Endothelial cell (in vitro differentiated cells): ENCODE measurements around the gene PHKA2. TPM values are rescaled to one million over a fixed set of nuclear protein-coding genes. Genes with fewer than 3 reads are reported as not detected.

Source experiments
- DNase-seq: peaks from one replicate; pipeline ENCODE4 v3.0.0; 2021; ENCODE audit warnings: low spot score
- H3K27ac Mint-ChIP-seq: one replicate; pipeline ENCODE4 v1.8.0; 2021; ENCODE audit warnings: mixed read lengths, inconsistent platforms; ENCODE audit not compliant: unreplicated experiment
- H3K27me3 Mint-ChIP-seq: one replicate; pipeline ENCODE4 v1.8.0; 2021; ENCODE audit warnings: mild to moderate bottlenecking, moderate library complexity, mixed read lengths, inconsistent platforms; ENCODE audit not compliant: unreplicated experiment
- H3K36me3 Mint-ChIP-seq: one replicate; pipeline ENCODE4 v1.8.0; 2021; ENCODE audit warnings: mild to moderate bottlenecking, low read depth, mixed read lengths, inconsistent platforms; ENCODE audit not compliant: unreplicated experiment
- H3K4me1 Mint-ChIP-seq: one replicate; pipeline ENCODE4 v1.8.0; 2021; ENCODE audit warnings: mild to moderate bottlenecking, mixed read lengths, inconsistent platforms; ENCODE audit not compliant: unreplicated experiment
- H3K4me3 Mint-ChIP-seq: one replicate; pipeline ENCODE4 v1.8.0; 2021; ENCODE audit warnings: mild to moderate bottlenecking, mixed read lengths, inconsistent platforms; ENCODE audit not compliant: unreplicated experiment
- H3K9me3 Mint-ChIP-seq: one replicate; pipeline ENCODE4 v1.8.0; 2021; ENCODE audit warnings: mixed read lengths, inconsistent platforms; ENCODE audit not compliant: unreplicated experiment
- total RNA-seq: library from RNA; stranded (reverse); fragmentation: NEBNext Ultra II Directional; extraction: Animal tissue kit (Norgen Biotek cat#: 25700); gene quantifications from one replicate; pipeline ENCODE4 v1.2.1, GENCODE V29; 2021; ENCODE audit not compliant: unreplicated experiment
- TF ChIP-seq, protein P1 (sequence below): fragments of 200-600 bp; sonication (generic); IDR thresholded peaks from one replicate; pipeline ENCODE4 v1.5.0; 2021; ENCODE audit warnings: antibody characterized with exemption; ENCODE audit not compliant: unreplicated experiment

Gene PHKA2
- total RNA-seq, 1 donor from 2014 or later: 19.7 TPM

DNA sequence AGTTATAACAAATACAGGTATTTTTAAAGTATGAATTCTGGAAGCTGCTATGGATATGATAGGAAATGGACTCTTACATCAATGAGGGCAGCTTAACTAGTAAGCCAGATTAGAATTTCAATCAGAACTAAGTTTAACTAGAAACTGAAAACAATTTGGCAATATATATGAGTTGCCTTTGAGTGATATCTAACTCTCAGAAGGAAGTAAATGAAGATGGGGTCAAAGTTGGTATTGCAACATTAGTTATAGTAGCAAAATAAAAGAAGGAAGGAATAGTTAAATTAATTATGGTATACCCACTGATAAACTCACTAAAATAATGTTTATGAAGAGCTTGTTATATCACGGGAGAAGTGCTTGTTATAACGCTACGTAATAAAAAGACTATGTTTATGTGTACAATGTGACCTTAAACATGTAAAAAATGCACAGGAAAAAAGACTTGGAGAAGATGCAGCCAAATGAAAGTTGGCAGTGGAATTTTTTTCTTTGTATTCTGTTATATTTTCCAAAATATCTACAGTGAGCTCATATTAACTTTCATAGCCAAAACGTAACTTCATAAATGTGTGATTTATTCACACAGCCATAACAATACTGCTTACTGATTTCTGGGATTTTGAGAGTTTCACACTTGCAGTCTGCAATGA is 34.5 kb downstream of the PHKA2 start:
- H3K27ac Mint-ChIP-seq: no peak overlapping the region
- TF ChIP-seq, protein P1, sequence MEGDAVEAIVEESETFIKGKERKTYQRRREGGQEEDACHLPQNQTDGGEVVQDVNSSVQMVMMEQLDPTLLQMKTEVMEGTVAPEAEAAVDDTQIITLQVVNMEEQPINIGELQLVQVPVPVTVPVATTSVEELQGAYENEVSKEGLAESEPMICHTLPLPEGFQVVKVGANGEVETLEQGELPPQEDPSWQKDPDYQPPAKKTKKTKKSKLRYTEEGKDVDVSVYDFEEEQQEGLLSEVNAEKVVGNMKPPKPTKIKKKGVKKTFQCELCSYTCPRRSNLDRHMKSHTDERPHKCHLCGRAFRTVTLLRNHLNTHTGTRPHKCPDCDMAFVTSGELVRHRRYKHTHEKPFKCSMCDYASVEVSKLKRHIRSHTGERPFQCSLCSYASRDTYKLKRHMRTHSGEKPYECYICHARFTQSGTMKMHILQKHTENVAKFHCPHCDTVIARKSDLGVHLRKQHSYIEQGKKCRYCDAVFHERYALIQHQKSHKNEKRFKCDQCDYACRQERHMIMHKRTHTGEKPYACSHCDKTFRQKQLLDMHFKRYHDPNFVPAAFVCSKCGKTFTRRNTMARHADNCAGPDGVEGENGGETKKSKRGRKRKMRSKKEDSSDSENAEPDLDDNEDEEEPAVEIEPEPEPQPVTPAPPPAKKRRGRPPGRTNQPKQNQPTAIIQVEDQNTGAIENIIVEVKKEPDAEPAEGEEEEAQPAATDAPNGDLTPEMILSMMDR: no peak
- H3K9me3 Mint-ChIP-seq: no peaks in the 10 kb centered on the region
- peaks cover 2% of the 10 kb centered on the region for H3K27me3 Mint-ChIP-seq
- H3K4me1 Mint-ChIP-seq: peaks cover 5% of the 10 kb centered on the region
- DNase-seq: no peak
- H3K36me3 Mint-ChIP-seq: no peaks in the 10 kb centered on the region
- H3K4me3 Mint-ChIP-seq: no peak overlapping the region

DNA sequence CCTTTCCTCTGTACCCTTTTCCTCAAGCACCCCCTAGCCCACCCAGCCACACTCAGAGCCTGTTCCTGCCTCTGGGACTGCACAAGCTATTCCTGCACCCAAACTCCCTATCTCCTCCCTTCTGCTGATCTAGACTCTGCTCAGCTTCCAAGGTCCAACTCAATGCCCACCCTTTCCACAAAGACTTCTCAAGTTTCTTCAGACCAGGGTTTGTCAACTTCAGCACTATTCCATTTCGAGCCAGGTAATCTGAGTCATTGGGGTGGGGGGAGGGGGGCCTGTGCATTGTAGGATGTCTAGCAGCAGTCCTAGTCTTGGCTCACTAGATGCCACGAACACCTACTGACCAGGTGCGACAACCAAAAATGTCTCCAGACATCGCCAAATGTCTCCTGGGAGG is 37.3 kb downstream of the PHKA2 start:
- peaks cover 5% of the 10 kb centered on the region for H3K4me1 Mint-ChIP-seq
- H3K27ac Mint-ChIP-seq: no peak overlapping the region
- H3K4me3 Mint-ChIP-seq: no peak overlapping the region
- no peak for DNase-seq
- TF ChIP-seq, protein P1: no peak
- H3K36me3 Mint-ChIP-seq: no peaks in the 10 kb centered on the region
- H3K27me3 Mint-ChIP-seq: peaks cover 2% of the 10 kb centered on the region
- H3K9me3 Mint-ChIP-seq: no peaks in the 10 kb centered on the region

DNA sequence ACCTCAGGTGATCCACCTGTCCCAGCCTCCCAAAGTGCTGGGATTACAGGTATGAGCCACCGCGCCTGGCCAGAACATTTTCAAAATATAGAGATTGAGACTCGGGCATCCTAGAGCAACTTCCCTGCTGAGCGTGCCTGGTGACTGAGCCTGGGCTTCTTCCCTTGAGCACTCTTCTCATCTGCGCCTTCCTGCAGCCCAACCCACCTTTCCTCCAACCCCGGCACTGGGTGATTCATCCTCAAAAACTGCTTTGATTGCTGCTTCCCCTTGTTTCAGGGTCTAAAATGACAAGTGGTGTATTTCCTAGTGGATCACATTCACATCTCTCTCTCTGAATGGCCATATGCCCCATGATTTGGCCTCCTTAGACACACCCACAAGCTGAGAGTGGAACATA is 37.8 kb downstream of the PHKA2 start:
- Mint-ChIP-seq H3K9me3 (no peaks in the 10 kb centered on the region), H3K36me3 (no peaks in the 10 kb centered on the region), H3K27ac (no peak overlapping the region)

DNA sequence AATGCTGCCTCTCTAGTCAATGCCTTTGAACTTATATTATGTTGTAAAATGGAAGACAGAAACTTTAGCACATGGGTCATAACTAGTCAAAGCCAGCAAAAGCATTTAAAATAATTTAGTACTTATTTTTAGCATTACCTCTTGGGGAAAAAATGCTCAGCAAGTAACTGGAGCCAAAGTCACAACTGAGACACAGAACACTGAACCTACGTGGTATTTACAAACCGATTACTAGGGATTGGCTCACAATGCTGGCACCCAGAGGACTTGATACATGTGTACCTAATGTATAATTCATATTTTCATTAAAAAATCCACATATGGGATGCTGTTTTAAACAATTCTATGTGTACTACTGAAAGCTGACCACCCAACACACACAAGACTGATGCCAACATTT is 38.4 kb downstream of the PHKA2 start:
- peaks cover 5% of the 10 kb centered on the region for H3K4me1 Mint-ChIP-seq
- H3K4me3 Mint-ChIP-seq: no peak overlapping the region
- TF ChIP-seq, protein P1: no peak
- H3K36me3 Mint-ChIP-seq: no peaks in the 10 kb centered on the region
- peaks cover 2% of the 10 kb centered on the region for H3K27me3 Mint-ChIP-seq
- H3K9me3 Mint-ChIP-seq: no peaks in the 10 kb centered on the region
- DNase-seq: no peak
- no peak overlapping the region for H3K27ac Mint-ChIP-seq

More for the DNA sequence above, 37.8 kb downstream of the PHKA2 start:
- no peak for DNase-seq
- Mint-ChIP-seq H3K4me1 (peaks cover 5% of the 10 kb centered on the region), H3K4me3 (no peak overlapping the region), H3K27me3 (peaks cover 2% of the 10 kb centered on the region)
- TF ChIP-seq, protein P1: no peak

DNA sequence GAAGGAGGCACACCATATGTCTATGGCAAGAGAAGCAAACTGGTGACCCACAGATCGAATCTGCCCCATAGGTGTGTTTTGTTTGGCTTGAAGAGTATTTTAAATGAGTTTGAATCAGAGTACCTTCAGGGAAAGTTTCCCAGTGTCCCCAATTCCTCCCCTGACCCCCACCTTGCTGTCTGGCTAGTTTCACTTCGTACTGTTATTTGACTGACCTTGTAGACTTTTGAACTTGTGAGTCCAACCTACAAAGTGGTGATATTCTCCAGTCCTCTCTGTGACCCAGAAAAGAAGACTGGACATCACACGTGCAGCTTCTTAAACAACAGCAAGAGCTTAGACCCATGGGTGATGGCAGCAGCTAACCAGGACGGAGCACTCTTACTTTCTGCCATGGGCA is 39.4 kb downstream of the PHKA2 start:
- TF ChIP-seq, protein P1: no peak
- H3K36me3 Mint-ChIP-seq: no peaks in the 10 kb centered on the region

More for the DNA sequence above, 39.4 kb downstream of the PHKA2 start:
- DNase-seq: no peak
- H3K27me3 Mint-ChIP-seq: peaks cover 2% of the 10 kb centered on the region
- peaks cover 5% of the 10 kb centered on the region for H3K4me1 Mint-ChIP-seq
- no peak overlapping the region for H3K27ac Mint-ChIP-seq
- no peaks in the 10 kb centered on the region for H3K9me3 Mint-ChIP-seq
- no peak overlapping the region for H3K4me3 Mint-ChIP-seq
